ENCODE data around the gene HRH1.

Gene HRH1

DNA sequence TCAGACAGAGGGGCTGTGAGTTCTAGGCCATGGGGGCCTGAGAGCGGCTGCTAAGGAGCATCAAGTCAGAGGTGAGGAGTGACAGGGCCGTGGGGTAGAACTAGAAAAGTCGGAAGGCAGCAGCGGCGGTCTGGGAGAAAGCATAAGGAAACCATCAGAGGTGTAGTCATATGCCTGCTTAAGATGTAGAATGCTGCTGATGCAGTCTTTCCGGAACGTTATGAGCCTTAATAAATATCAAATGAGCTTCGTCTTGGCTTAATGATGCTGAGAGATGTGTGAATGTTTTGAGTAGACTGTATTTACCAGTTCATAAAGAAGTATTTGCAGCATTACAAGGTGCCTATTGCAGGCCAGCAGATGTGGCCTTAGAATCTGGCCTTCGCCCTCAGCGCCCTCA is 133.1 kb downstream of the HRH1 start:
- DNase-seq: no peak

DNA sequence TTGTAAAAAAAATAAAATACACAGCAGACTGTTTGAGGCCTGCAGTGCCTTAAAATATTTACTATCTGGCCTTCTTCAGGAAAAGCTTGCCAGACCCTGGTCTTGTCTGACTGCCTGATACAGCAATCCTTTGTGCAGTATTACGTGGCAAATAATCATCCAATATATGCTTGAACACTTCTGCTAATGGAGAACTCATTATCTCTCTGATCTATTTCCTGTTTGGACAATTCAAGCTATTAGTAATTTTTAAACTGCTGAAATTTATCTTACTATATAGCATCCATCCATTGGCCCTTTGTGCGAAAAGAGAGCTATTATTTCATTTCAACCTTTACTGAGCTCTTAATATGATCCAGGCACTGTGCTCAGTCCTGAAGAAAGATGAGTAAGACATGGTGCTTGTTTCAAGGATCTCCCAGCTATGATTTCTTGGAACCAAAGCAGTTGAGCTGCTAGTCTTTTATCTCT is 133.8 kb downstream of the HRH1 start:
- no peak for DNase-seq

DNA sequence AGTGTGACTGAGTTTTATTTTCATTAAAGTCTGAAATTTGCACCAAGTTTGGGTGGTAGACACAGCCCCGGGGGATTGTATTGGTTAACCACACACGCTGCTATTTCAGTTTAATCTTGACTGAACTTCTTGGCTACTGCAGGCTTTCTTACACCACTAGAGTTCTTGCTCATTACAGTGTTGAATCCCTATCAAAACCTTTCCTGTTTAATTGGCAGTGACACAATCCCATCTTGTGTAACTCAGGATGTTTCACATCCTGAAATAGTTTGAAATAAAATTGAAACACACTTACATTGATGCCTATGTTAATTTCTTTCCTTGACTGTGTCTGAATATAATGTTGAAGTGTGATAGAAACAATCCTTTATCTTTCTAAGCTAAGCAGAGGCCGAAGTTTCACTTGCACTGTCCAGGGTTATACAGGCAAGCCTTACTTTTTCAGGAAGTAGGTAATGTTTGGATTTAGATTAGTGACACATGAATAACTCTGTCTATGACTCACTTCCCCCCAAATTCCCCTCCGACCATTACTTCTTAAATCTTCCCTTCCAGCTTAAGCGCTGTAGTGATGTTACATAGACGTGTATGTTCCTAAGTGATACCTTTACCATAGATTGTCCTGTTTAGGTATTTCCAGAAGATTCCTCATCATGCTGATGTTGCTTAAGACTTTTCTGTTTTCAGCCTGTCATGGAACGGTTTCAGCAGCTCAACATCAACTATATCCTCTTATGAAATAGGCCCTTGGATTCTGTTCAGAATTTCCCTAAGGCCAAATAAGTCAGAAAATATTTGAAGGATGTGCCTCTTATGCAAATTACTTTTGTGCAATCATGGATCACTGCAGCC is 134.7 kb downstream of the HRH1 start:
- DNase-seq: peak; percentile 92

DNA sequence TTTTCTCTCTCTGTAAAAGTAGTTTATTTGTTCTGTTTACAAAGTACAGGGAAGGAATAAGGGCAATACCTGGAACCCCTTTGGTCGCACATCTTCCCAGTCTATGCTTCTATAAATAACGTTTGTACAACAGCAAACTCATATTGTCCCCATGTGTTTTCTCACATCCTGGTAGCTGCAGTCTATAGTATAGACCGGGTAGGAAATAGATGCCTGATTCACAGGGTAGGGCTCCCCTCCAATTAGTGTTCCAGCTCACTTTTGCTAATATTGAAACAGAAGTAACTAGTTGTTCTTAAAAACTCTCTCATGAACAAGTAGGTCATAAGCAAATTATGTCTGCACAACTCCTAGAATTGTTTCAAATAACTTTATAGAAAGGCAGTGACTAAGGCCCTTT is 135.6 kb downstream of the HRH1 start:
- no peak for DNase-seq

DNA sequence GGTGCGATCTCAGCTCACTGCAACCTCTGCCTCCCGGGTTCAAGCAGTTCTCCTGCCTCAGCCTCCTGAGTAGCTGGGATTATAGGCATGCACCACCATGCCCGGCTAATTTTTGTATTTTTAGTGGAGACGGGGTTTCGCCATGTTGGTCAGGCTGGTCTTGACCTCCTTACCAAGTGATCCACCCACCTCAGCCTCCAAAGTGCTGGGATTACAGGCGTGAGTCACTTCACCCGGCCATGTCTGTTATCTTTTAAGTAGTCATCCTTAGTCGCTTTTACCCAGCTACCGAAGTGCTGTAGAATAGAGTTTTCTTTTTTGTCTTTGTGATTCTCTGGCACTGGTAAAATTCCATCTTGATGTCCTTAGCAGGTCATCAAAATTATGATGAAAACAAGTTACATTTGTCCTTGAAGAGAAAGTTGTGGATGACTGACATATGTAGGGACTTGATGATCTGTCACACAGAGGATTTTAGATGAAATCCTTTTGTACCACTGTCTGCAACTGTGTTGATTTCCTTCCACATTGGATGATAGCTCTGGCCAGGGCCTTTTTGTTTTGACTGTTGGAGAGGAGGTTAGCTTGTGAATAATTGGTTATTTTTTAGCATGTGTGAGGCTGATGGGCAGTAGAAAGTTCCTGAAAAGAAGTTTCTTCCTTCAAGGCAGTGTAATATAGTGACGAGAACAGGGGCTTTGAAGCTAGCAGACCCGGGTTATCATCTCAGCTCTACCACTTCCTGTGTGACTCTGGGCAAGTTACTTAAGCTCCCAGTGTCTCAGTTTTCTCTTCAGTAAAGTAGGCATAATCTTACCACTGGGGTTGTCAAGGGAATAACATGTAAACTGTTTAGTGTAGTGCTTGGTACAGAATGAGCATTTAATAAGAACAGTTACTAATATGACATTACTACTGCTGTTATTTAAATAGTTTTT is 136.7 kb downstream of the HRH1 start:
- peak; percentile 72 for DNase-seq

DNA sequence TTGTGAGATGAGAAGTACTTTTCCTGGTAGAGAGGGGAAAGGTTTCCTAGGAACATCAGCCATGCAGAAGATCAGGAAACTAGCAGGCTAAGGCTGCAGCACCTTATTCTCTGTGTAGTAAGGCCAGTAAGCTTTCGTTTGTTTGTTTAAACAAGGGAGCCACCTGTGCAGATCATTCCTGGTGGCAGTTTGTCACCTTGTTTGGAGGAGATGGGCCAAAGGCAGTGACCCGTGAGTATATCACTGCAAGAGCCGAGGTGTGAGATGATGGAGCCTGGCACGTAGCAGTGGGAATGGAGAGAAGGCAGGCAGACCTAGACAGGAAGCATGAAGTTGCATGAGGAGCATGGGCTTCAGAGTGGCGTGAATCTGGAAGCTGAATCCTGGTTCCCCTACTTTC is 137.5 kb downstream of the HRH1 start:
- DNase-seq: no peak

DNA sequence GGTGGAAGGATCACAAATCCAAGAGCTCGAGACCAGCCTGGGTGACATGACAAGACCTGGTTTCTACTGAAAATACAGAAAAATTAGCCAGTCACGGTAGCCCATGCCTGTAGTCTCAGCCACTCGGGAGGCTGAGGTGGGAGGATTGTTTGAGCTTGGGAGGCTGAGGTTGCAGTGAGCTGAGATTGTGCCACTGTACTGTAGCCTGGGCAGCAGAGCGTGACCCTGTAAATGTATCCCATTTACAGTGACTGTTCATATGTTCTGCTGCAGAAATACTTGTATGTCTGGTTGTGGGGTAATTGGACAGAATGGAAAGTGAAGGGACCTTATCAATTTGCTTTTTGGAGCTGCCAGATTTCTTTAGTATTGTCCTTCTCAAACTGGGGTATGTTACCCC is 142.8 kb downstream of the HRH1 start:
- no peak for DNase-seq

DNA sequence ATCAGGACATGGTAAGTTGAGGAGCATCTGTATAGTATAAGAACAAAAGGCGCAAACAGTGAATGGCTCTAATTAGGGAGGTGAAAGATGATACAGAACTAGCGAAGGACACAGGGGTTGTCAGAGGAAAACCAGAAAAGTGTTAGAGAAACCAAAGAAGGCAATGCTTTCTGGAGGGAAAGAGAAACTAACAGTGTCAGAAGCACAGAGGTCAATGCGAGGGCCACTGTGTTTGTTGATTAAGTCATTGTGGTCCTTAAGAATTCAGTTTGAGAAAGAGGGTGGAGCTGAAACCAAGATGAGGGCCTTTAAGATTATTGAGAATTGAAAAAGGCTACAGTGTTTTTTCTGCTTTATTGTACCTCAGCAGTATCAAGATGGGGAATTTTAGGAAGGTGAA is 146.7 kb downstream of the HRH1 start:
- no peak for DNase-seq

DNA sequence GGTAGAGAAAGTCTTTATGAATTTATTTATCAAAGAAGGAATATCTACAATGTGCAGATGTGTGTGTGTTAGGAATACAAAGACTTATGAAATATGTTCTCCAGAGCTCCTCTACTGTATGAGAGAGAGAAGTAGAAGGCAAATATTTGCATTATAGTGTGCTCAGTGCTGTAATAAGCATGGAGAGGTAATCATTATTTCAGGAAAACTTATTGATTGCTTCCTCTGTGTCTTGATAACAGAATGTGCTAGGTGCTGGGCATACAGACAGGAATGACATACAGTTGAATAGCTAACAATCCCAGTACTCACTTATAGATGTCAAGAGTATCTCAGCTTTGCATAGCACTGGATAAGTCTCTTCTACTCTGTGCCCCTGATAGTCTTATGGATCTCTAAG is 148.2 kb downstream of the HRH1 start:
- DNase-seq: no peak

DNA sequence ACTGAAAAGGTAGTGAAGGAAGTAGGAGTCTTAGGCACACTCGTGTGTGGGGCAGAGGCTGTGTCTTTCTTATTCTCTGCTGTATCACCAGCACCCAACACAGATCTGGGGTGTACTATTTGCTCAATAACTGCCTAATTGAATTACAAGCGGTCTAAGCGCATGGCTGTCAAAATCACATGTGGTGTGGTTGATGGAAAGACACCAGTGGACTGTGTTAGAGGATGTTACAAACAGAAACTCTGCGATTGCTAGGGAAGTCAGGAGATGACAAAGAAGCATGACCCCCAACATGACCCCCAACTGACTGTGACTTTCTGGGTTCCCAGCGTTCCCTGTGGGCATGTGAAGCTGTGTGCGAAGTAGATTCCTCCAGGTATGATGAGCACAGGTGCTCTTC is 149.9 kb downstream of the HRH1 start:
- no peak for DNase-seq

DNA sequence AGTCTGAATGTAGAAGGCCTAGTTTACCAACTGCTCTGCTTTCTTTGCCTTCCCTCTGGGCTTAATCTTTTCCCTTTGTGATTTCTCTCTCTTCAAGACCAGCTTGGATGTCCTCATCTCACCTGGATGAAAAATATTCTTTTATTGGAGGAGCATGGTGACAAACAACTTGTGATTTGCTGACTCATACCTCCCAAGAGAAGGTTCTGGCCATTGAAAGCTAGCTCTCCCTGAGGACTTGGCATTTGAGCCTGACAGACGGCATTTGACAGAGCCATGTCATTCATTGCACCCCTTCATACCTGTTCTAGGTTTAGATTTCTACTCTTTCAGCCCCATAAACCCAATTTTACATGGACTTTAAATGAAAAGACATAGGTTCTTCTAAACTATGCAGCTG is 151.2 kb downstream of the HRH1 start:
- DNase-seq: no peak

DNA sequence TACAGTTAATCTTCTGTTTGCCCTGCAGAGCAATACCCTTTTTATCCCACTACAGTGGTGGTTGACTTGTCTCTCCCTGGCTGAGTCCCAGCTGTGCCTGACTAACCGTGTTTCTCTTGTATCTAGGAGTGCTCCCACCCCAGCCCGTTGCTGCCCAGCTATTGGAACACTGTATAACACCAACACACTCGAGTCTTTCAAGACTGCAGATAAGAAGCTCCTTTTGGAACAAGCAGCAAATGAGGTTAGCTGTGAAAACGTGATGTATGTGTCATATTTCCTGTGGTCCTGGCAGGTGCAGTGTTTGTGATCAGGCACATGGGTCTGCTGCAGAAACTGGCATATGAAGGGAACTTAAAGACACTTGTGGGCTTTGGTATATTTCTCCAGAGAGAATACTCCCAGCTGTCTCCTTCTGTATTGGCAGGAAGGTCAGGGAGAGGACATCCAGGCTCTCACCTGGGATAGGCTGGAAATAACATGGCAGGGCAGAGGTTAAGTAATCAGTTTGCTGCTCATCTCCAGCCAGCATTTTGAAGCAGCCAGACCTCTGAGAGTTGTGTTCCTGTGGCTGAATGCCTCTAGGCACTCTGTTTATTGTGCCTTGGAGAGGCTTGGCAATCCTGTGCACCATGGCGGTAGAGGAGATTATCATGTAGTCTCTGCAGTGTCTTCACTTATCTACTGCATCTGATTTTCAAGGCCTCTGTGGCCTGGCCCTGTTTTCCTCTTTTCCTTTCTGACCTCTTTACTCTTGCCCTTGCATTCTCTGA is 152.7 kb downstream of the HRH1 start:
- peak; percentile 74 for DNase-seq

DNA sequence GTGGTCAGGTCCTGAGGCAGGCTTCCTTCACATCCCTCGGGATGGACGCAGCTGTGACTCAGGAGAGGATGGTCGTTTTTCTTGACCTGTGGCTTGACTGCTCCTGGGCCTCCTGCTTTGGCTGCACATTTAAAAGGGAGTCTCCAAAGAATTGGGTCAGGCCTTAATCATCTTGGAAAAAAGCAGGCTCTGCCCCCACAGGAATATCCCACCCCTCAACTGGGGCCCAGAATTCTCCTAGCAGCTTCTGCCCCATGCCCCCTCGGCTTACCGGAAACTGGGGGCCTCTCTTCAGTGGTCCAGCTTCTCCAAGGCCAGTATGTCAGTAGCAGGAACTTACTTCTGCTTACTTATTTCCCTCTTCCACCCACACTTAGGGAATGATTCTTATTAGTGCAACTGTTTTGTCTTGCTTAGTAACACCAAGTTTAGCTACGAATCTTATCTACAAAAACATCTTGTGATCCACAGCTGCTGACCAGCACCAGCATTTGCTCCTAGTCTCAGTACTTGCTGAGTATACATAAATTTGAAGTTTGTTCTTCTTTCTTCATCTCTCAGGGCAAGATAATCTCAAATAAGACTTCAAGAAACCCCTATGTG is 153.6 kb downstream of the HRH1 start:
- no peak for DNase-seq

DNA sequence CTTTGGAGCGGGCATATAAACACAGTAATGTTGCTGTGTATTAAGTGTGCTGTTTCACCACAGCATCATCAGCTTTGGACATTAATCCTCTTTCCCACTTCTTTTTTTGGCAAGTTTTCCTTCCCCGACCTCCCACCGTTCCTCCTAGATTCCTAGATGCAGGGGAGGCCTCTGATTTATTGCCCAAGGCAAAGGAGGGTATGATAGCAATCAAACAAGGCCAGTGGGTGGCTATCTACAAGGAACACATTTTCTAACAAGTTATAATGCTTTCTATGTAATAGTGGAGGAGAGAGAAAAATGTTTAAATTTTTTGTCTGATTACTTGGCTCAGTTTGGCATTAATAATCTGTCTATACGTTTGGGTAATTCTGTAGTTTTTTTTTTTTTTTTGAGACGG is 156.0 kb downstream of the HRH1 start:
- DNase-seq: no peak

DNA sequence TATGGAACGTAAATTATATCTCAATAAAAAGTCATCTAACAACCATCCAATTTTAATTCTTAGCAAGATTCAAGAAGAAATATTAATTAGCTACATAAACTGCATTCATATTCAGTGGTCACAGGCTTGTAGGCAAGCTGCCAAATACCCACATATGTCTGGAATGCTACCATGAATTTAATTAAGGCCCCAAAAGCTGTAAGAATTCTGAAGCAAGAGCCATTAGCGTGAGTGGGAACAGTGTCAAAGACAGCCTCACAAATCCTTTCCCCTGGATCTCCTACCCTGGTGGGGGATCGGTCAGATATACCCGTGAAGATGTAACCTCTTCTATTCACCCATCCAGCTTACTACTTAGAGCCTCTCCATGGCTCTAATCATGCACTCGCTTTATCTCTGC is 157.9 kb downstream of the HRH1 start:
- DNase-seq: no peak

Measured in NCI-H226 (cell line).